Measurements from ENCODE around the gene TMED4. TPM values are rescaled to one million over a fixed set of nuclear protein-coding genes. Genes with fewer than 3 reads are reported as not detected.

TMED4 gene
- polyA plus RNA-seq, 1 donor (not counting 4 experiments of a cell fraction or from before 2014, with no cell fraction given), result 45.8 TPM

- H3K27me3 ChIP-seq (ENCODE audit: control insufficient read depth, extremely low read depth, insufficient read depth, low read length), result no peaks in the 10 kb centered on the region
- dilution Hi-C loops (cut with MboI; ENCODE audit: extremely low pct_ligation_motif_present, low sequenced_read_pairs), result no loop called here
- FAIRE-seq (no peak), DNase-seq (ENCODE audit: low read depth, low spot score) (no peak)
- no peaks in the 10 kb centered on the region for H3K36me3 ChIP-seq (ENCODE audit: control insufficient read depth in 2 of 2, extremely low read depth in 1 of 2, insufficient read depth in 2 of 2, low read length in 2 of 2)
- H3K27ac ChIP-seq (ENCODE audit: control insufficient read depth, insufficient read depth, low read length), result no peak overlapping the region
- peak overlapping the region; percentile 20 for H2AFZ ChIP-seq (ENCODE audit: control insufficient read depth, low read length)
- no peak overlapping the region for H3K4me2 ChIP-seq (ENCODE audit: control insufficient read depth, extremely low read depth, insufficient read depth, low read depth, low read length)
- no peaks in the 10 kb centered on the region for H3K9me3 ChIP-seq (ENCODE audit: control insufficient read depth, low read depth, low read length)
- H3K4me3 ChIP-seq (ENCODE audit: control insufficient read depth in 2 of 3, extremely low read depth in 1 of 3, insufficient read depth in 2 of 3, low read depth in 1 of 3, low read length in 3 of 3), result no peak overlapping the region
- H3K9me1 ChIP-seq (ENCODE audit: control insufficient read depth, extremely low read depth, insufficient read depth, low read length), result no peaks in the 10 kb centered on the region
- H3K79me2 ChIP-seq (ENCODE audit: control insufficient read depth, insufficient read depth, low read length), result no peaks in the 10 kb centered on the region
- H3K9ac ChIP-seq (ENCODE audit: control insufficient read depth, extremely low read depth, insufficient read depth, low read length), result no peak overlapping the region
- H4K20me1 ChIP-seq (ENCODE audit: control insufficient read depth, extremely low read depth, insufficient read depth, low read length), result no peaks in the 10 kb centered on the region
- no peak for TF ChIP-seq EZH2 (IDR thresholded peaks at IDR 0.05; ENCODE audit: low read length)
- TF ChIP-seq, protein P1, sequence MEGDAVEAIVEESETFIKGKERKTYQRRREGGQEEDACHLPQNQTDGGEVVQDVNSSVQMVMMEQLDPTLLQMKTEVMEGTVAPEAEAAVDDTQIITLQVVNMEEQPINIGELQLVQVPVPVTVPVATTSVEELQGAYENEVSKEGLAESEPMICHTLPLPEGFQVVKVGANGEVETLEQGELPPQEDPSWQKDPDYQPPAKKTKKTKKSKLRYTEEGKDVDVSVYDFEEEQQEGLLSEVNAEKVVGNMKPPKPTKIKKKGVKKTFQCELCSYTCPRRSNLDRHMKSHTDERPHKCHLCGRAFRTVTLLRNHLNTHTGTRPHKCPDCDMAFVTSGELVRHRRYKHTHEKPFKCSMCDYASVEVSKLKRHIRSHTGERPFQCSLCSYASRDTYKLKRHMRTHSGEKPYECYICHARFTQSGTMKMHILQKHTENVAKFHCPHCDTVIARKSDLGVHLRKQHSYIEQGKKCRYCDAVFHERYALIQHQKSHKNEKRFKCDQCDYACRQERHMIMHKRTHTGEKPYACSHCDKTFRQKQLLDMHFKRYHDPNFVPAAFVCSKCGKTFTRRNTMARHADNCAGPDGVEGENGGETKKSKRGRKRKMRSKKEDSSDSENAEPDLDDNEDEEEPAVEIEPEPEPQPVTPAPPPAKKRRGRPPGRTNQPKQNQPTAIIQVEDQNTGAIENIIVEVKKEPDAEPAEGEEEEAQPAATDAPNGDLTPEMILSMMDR (optimal IDR thresholded peaks at IDR 0.05 in 1 of 3, IDR thresholded peaks at IDR 0.05 in 1 of 3, conservative IDR thresholded peaks at IDR 0.05 in 1 of 3; ENCODE audit: extremely low read depth in 1 of 3, insufficient read depth in 2 of 3, low read length in 3 of 3), result peak in 2 of 3 experiments; percentile 43 to 44
- H3K4me1 ChIP-seq (ENCODE audit: control insufficient read depth, extremely low read depth, insufficient read depth, low read length), result peaks cover 3% of the 10 kb centered on the region
Measured at GRCh38 chr7:44587843-44588711, 6.0 kb upstream of the TMED4 start.

DNA sequence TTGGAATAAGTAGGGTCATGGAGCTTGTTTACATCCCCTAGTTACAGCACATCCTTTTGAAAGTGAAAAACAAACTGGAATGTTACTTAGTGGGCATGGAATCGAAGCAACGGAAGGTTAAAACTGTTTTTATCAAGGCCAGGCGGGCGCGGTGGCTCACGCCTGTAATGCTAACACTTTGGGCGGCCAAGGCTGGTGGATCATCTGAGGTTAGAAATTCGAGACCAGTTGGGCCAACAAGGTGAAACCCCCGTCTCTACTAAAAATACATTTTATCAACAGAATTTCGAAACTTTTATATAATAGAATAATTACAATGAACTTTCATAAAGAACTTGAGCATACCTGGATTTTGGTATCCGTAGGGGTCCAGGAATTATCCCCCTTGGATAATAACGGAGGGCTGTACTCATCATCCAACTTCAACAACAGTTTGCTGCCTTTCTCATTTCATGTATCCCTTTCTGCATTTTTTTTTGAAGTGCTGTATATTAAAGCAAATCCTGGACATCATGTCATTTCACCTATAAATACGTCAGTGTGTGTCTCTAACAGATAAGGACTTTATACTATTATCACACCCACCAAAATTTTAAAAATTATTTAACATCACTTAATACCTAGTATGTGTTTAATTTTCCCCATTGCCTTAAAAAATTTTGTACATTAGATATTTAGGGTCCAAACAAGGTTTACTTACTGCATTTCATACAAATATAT lies 1.3 kb upstream of the TMED4 start:
- H3K4me2 ChIP-seq (ENCODE audit: control insufficient read depth, extremely low read depth, insufficient read depth, low read depth, low read length), result peak overlapping the region; percentile 85
- FAIRE-seq, result no peak
- peak overlapping the region; percentile 98 for H2AFZ ChIP-seq (ENCODE audit: control insufficient read depth, low read length)
- H3K4me1 ChIP-seq (ENCODE audit: control insufficient read depth, extremely low read depth, insufficient read depth, low read length), result peaks cover 17% of the 10 kb centered on the region
- DNase-seq (ENCODE audit: low read depth, low spot score), result no peak
- H3K79me2 ChIP-seq (ENCODE audit: control insufficient read depth, insufficient read depth, low read length), result peaks cover 28% of the 10 kb centered on the region
- H3K27ac ChIP-seq (ENCODE audit: control insufficient read depth, insufficient read depth, low read length), result peak overlapping the region; percentile 96
- H3K36me3 ChIP-seq (ENCODE audit: control insufficient read depth in 2 of 2, extremely low read depth in 1 of 2, insufficient read depth in 2 of 2, low read length in 2 of 2), result peaks cover 8 to 9% of the 10 kb centered on the region in 2 experiments
- no peaks in the 10 kb centered on the region for H3K9me1 ChIP-seq (ENCODE audit: control insufficient read depth, extremely low read depth, insufficient read depth, low read length)
- H3K9ac ChIP-seq (ENCODE audit: control insufficient read depth, extremely low read depth, insufficient read depth, low read length), result peak overlapping the region; percentile 95
- TF ChIP-seq, protein P1 (optimal IDR thresholded peaks at IDR 0.05 in 1 of 3, IDR thresholded peaks at IDR 0.05 in 1 of 3, conservative IDR thresholded peaks at IDR 0.05 in 1 of 3; ENCODE audit: extremely low read depth in 1 of 3, insufficient read depth in 2 of 3, low read length in 3 of 3), result no peak
- no peak for TF ChIP-seq EZH2 (IDR thresholded peaks at IDR 0.05; ENCODE audit: low read length)
- no peaks in the 10 kb centered on the region for H3K27me3 ChIP-seq (ENCODE audit: control insufficient read depth, extremely low read depth, insufficient read depth, low read length)
- peak overlapping the region; percentile 90 to 94 (median 91) for H3K4me3 ChIP-seq (ENCODE audit: control insufficient read depth in 2 of 3, extremely low read depth in 1 of 3, insufficient read depth in 2 of 3, low read depth in 1 of 3, low read length in 3 of 3)
- H3K9me3 ChIP-seq (ENCODE audit: control insufficient read depth, low read depth, low read length), result no peaks in the 10 kb centered on the region
- dilution Hi-C loops (cut with MboI; ENCODE audit: extremely low pct_ligation_motif_present, low sequenced_read_pairs), result no loop called here
- H4K20me1 ChIP-seq (ENCODE audit: control insufficient read depth, extremely low read depth, insufficient read depth, low read length), result no peaks in the 10 kb centered on the region

All from keratinocyte (primary cell).